WTC11 (cell line): ENCODE results near the gene TACC2.
"Not testable (repeated sequence)": the region's sequence is repeated elsewhere in the genome, so short reads cannot be mapped to it uniquely, and the experiment has no call there.

ENCODE experiments used
- MXD4 ChIP-seq: fragments of 250-450 bp; sonication (Bioruptor Pico); IDR thresholded peaks from 2 replicates; pipeline ENCODE4 v1.8.0; 2021; ENCODE audit warnings: mild to moderate bottlenecking, moderate library complexity, borderline replicate concordance
- SMAD4 ChIP-seq: sonication (generic); formaldehyde crosslinking; IDR thresholded peaks from 2 replicates; pipeline ENCODE4 v1.8.0; 2022; ENCODE audit warnings: mild to moderate bottlenecking, missing genetic modification reagents
- USF2 ChIP-seq: sonication (generic); formaldehyde crosslinking; IDR thresholded peaks from 2 replicates; pipeline ENCODE4 v1.8.1; 2023; ENCODE audit warnings: mild to moderate bottlenecking, missing genetic modification reagents, moderate library complexity
- ZBTB21 ChIP-seq: sonication (generic); formaldehyde crosslinking; IDR thresholded peaks from 2 replicates; pipeline ENCODE4 v1.8.1; 2023; ENCODE audit warnings: mild to moderate bottlenecking, missing genetic modification reagents, borderline replicate concordance
- ZNF121 ChIP-seq: sonication (generic); formaldehyde crosslinking; IDR thresholded peaks from 2 replicates; pipeline ENCODE4 v1.8.0; 2023; ENCODE audit warnings: missing genetic modification reagents
- TF ChIP-seq, protein P1 (sequence below): fragments of 200-600 bp; IDR thresholded peaks from 2 replicates; pipeline ENCODE4 v1.8.0; 2022; ENCODE audit warnings: antibody characterized with exemption
- TF ChIP-seq, protein P2 (sequence below): sonication (generic); formaldehyde crosslinking; conservative IDR thresholded peaks from 2 replicates; pipeline ENCODE4 v1.8.1; 2022; ENCODE audit warnings: mild to moderate bottlenecking, missing genetic modification reagents

DNA sequence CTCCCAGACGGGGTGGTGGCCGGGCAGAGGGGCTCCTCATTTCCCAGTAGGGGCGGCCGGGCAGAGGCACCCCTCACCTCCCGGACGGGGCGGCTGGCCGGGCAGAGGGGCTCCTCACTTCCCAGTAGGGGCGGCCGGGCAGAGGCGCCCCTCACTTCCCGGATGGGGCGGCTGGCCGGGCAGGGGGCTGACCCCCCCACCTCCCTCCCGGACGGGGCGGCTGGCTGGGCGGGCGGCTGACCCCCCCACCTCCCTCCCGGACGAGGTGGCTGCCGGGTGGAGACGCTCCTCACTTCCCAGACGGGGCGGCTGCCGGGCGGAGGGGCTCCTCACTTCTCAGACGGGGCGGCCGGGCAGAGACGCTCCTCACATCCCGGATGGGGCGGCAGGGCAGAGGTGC, 214.2 kb downstream of the TACC2 start:
- TF ChIP-seq USF2, ZBTB21, MXD4, ZNF121, SMAD4 (CRISPR knock-in tag): not testable (repeated sequence)
- TF ChIP-seq, protein P1, sequence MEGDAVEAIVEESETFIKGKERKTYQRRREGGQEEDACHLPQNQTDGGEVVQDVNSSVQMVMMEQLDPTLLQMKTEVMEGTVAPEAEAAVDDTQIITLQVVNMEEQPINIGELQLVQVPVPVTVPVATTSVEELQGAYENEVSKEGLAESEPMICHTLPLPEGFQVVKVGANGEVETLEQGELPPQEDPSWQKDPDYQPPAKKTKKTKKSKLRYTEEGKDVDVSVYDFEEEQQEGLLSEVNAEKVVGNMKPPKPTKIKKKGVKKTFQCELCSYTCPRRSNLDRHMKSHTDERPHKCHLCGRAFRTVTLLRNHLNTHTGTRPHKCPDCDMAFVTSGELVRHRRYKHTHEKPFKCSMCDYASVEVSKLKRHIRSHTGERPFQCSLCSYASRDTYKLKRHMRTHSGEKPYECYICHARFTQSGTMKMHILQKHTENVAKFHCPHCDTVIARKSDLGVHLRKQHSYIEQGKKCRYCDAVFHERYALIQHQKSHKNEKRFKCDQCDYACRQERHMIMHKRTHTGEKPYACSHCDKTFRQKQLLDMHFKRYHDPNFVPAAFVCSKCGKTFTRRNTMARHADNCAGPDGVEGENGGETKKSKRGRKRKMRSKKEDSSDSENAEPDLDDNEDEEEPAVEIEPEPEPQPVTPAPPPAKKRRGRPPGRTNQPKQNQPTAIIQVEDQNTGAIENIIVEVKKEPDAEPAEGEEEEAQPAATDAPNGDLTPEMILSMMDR, result not testable (repeated sequence)
- TF ChIP-seq, protein P2, sequence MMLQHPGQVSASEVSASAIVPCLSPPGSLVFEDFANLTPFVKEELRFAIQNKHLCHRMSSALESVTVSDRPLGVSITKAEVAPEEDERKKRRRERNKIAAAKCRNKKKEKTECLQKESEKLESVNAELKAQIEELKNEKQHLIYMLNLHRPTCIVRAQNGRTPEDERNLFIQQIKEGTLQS (CRISPR knock-in tag), result not testable (repeated sequence)
